Kidney (tissue), 14 donors: ENCODE results near the gene POLG. TPM values are rescaled to one million over a fixed set of nuclear protein-coding genes. Genes with fewer than 3 reads are reported as not detected.

Experiments used
- DNase-seq, 5 donors: peaks; one replicate each; pipeline ENCODE4 v3.0.0-alpha.2; 2013 to 2020
- FAIRE-seq: peaks from 2 replicates; lab custom pipeline; 2012; peaks lifted over from hg19 to GRCh38; lab: Jason Lieb, UNC
- H3K27ac ChIP-seq, 2 donors: one replicate each; pipeline ENCODE4 v1.7.0; 2013; ENCODE audit warnings: low read depth in 2 of 2, low read length in 2 of 2, inconsistent platforms in 1 of 2
- H3K27me3 ChIP-seq: one replicate; pipeline ENCODE4 v1.7.1; 2013; ENCODE audit warnings: low read length, inconsistent platforms; ENCODE audit not compliant: control insufficient read depth, insufficient read depth
- H3K36me3 ChIP-seq, 3 donors: one replicate each; pipeline versions ENCODE4 v1.7.0 to v1.7.1; 2013; ENCODE audit warnings: low read length in 3 of 3, control low read depth in 1 of 3, inconsistent platforms in 1 of 3; ENCODE audit not compliant: insufficient read depth in 3 of 3, control insufficient read depth in 2 of 3
- H3K4me1 ChIP-seq, 3 donors: one replicate each; pipeline versions ENCODE4 v1.7.0 to v1.7.1; 2013; ENCODE audit warnings: low read length in 3 of 3, inconsistent platforms in 1 of 3, low read depth in 1 of 3; ENCODE audit not compliant: control insufficient read depth in 2 of 3, insufficient read depth in 2 of 3
- H3K4me3 ChIP-seq, 3 donors: one replicate each; pipeline versions ENCODE4 v1.7.0 to v1.8.1; 2013; ENCODE audit warnings: low read length in 3 of 3, control low read depth in 1 of 3, inconsistent platforms in 1 of 3
- H3K9ac ChIP-seq, 3 donors: one replicate each; pipeline versions ENCODE4 v1.7.0 to v1.7.1; 2013; ENCODE audit warnings: low read length in 3 of 3, control low read depth in 1 of 3, inconsistent platforms in 1 of 3
- H3K9me3 ChIP-seq, 3 donors: one replicate each; pipeline versions ENCODE4 v1.7.0 to v1.7.1; 2013; ENCODE audit warnings: low read length in 3 of 3, control low read depth in 1 of 3, inconsistent platforms in 1 of 3; ENCODE audit not compliant: control insufficient read depth in 2 of 3, insufficient read depth in 1 of 3
- intact Hi-C: fragments of 100-400 bp; cut with DNase I; formaldehyde crosslinking; loops from one replicate; pipeline ENCODE4 v1.11.1; 2022
- polyA plus RNA-seq: library from polyadenylated mRNA; stranded (reverse); fragments of 350-450 nt; fragmentation: Illumina TruSeq; extraction: RNeasy Lipid Tissue Mini Kit (QIAGEN cat#74804); gene quantifications from one replicate; pipeline ENCODE4 v1.2.3, GENCODE V29; 2014; ENCODE audit warnings: low read depth, low replicate concordance; ENCODE audit not compliant: insufficient read depth
- total RNA-seq: library from RNA; stranded (reverse); fragmentation: NEBNext Ultra II Directional; extraction: Animal tissue kit (Norgen Biotek cat#: 25700); gene quantifications from one replicate; pipeline ENCODE4 v1.2.1, GENCODE V29; 2021
- TF ChIP-seq, protein P1 (sequence below): IDR thresholded peaks from 3 replicates; pipeline ENCODE4 v1.5.1; 2012; ENCODE audit warnings: mild to moderate bottlenecking, moderate library complexity, borderline replicate concordance; ENCODE audit not compliant: insufficient read depth; ENCODE audit errors: extremely low read depth
- donor health status: control.
- donor health status: control.
- donor health status: control.
- donor health status: control.
- donor health status: control.
- donor health status: DM: yes; HTN: yes; CAD: no.
- donor health status: Normal renal cell carcinoma (clear cell type).

POLG gene
- total and polyA plus RNA-seq, 2 donors from 2014 or later, result 28.6 to 72.4 TPM

DNA sequence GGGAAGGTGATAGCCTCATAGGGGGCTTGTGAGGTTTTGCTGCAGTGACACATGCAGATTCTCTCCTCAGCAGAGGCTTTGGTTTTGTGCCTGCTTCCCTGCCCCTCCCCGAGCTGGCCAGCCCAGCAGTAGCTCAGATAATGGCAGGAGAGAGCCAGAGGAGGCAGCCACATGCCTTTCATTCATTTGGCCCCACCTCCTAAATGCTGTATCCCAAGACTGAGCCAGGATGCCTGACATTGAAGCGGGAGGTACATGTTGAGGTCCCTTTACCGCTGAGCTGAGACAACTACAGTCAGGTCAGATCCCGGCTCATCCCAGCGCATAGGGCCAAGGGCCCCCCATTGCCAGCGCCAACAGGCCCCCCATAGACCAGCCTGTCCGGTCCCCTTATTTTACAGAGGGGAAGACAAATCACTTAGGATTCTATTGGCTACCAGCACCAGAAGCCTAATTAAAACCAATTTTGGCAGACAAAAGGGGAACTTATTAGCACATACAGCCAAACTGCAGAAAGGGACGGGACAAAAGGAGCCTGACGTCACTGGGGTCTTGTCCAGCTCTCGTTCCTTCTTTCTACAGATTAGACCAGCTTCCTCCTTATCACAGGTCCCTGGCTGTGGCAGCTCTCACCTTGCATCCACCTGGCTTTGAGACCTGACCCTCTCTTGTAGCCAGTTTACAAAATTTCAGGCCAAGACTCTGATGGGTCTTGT lies 12.1 kb upstream of the POLG start:
- Histone ChIP-seq H3K9me3 (no peaks in the 10 kb centered on the region), H3K36me3 (no peaks in the 10 kb centered on the region), H3K9ac (no peak overlapping the region), H3K27ac (no peak overlapping the region), H3K4me1 (no peaks in the 10 kb centered on the region), H3K4me3 (no peak overlapping the region), H3K27me3 (no peaks in the 10 kb centered on the region)
- FAIRE-seq (no peak), DNase-seq (peak in 1 of 5 donors; percentile 16)
- intact Hi-C loops, result no loop called here
- TF ChIP-seq, protein P1, sequence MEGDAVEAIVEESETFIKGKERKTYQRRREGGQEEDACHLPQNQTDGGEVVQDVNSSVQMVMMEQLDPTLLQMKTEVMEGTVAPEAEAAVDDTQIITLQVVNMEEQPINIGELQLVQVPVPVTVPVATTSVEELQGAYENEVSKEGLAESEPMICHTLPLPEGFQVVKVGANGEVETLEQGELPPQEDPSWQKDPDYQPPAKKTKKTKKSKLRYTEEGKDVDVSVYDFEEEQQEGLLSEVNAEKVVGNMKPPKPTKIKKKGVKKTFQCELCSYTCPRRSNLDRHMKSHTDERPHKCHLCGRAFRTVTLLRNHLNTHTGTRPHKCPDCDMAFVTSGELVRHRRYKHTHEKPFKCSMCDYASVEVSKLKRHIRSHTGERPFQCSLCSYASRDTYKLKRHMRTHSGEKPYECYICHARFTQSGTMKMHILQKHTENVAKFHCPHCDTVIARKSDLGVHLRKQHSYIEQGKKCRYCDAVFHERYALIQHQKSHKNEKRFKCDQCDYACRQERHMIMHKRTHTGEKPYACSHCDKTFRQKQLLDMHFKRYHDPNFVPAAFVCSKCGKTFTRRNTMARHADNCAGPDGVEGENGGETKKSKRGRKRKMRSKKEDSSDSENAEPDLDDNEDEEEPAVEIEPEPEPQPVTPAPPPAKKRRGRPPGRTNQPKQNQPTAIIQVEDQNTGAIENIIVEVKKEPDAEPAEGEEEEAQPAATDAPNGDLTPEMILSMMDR, result no peak

DNA sequence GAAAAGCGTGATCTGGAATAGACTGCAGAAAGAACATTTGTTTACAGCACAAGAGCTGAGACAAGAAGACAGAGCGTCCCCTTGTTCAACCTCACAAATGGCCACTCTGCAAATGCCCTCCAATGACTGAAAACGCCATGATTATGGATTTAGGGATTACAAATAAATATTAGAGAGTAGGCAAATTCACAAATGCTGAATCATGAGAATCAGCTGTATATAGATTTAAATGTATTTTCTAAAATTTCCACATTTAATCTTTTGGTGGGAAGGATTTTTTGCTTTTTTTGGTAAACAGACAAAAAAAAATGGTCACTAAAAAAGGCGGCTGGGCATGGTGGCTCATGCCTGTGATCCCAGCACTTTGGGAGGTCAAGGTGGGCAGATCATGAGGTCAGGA lies 10.6 kb upstream of the POLG start:
- FAIRE-seq (no peak), DNase-seq (no peak)
- H3K4me3 ChIP-seq, result no peak overlapping the region
- H3K4me1 ChIP-seq, result peaks cover 0 to 4% (median 0%) of the 10 kb centered on the region in 3 donors
- no peaks in the 10 kb centered on the region for H3K36me3 ChIP-seq
- intact Hi-C loops, result no loop called here
- H3K27me3 ChIP-seq, result no peaks in the 10 kb centered on the region
- H3K9ac ChIP-seq, result no peak overlapping the region
- no peak overlapping the region for H3K27ac ChIP-seq
- no peaks in the 10 kb centered on the region for H3K9me3 ChIP-seq
- TF ChIP-seq, protein P1, result no peak

DNA sequence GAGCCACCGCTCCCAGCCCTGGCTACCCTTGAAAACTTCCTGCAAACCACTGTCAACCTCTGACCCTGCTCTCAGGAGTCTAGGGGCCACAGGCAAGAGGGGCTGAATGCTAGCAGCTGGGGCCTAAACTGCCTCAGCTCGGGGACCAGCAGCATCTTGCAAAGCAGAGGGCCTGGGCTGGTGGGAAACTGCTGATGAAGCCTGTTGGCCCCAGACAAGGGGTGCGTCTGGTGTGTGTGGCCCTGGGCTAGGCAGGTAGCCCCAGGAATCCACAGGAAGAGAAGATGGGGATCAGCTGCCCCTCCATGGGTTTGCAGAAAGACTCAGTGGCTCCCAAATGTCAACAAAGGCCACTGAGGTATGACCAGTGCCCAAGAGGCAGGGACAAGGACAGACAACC lies 8.2 kb upstream of the POLG start:
- no peaks in the 10 kb centered on the region for H3K27me3 ChIP-seq
- no peak overlapping the region for H3K27ac ChIP-seq
- H3K9ac ChIP-seq, result no peak overlapping the region
- TF ChIP-seq, protein P1, result no peak
- FAIRE-seq (no peak), DNase-seq (no peak)
- no peaks in the 10 kb centered on the region for H3K36me3 ChIP-seq
- H3K9me3 ChIP-seq, result no peaks in the 10 kb centered on the region
- intact Hi-C loops, result no loop called here
- H3K4me3 ChIP-seq, result no peak overlapping the region
- peaks cover 0 to 4% (median 0%) of the 10 kb centered on the region in 3 donors for H3K4me1 ChIP-seq
